Erythroblast (primary cell): Measurements from ENCODE around the gene GPR176.

Source experiments
- GATA1 ChIP-seq: IDR thresholded peaks from 2 replicates; pipeline ENCODE4 v1.6.1; 2011; ENCODE audit warnings: low read depth, mild to moderate bottlenecking, control low read depth, low read length, moderate library complexity
- POLR2A ChIP-seq: IDR thresholded peaks from 2 replicates; pipeline ENCODE4 v1.6.1; 2011; ENCODE audit warnings: mild to moderate bottlenecking, low read length

DNA sequence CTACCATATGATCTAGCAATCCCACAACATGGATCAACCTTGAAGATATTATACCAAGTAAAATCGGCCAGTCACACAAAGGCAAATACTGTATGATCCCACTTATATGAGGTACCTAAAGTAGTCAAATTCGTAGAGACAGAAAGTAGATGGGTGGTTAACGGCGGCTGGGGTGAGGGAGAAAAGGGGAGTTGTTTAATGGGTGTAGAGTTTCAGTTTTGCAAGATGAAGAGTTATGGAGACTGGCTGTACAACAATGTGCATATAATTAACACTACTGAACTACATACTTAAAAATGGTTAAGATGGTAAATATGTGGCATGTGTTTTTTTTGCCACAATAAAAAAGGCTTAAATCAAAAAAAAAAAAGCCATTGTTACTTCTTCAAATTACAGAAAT lies 60.4 kb downstream of the GPR176 start:
- TF ChIP-seq POLR2A (no peak), GATA1 (no peak)
